ENCODE data around the gene KRTAP5-11. TPM values are rescaled to one million over a fixed set of nuclear protein-coding genes. Genes with fewer than 3 reads are reported as not detected.
"Not testable (repeated sequence)": the region's sequence is repeated elsewhere in the genome, so short reads cannot be mapped to it uniquely, and the experiment has no call there.

Gene KRTAP5-11
- total RNA-seq, 1 donor: not detected

- no peak for DNase-seq (ENCODE audit: low read depth)
- H3K4me3 ChIP-seq (ENCODE audit: low read depth, low read length): no peak overlapping the region
- no peak for TF ChIP-seq CTCF (IDR thresholded peaks at IDR 0.05; ENCODE audit: insufficient read depth, low read length)
These were observed 6.8 kb downstream of the KRTAP5-11 start for GRCh38 chr11:71575723-71576424.

DNA sequence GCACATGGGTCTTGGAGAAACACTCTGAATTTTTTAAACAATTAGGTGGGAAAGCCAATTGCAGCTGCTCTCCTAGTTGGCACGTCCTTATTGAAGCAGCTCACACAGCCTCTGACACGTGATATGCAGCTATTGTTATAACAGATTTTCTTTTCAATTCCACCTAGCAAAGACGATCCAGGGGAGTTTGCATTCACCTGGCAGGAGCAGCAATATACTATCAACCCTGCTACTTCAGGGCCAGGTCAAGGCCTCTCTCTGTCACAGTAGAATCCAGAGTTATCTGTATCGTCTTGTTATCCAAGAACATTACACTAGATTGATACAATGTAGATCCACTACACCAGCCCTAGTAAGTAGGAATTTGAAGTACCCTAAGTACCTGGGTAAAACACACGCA is 8.3 kb downstream of the KRTAP5-11 start:
- no peak overlapping the region for H3K4me3 ChIP-seq (ENCODE audit: low read depth, low read length)
- no peak for TF ChIP-seq CTCF (IDR thresholded peaks at IDR 0.05; ENCODE audit: insufficient read depth, low read length)
- no peak for DNase-seq (ENCODE audit: low read depth)

GRCh38 chr11:71572811-71573210 is 9.9 kb downstream of the KRTAP5-11 start:
- DNase-seq (ENCODE audit: low read depth): no peak
- TF ChIP-seq CTCF (IDR thresholded peaks at IDR 0.05; ENCODE audit: insufficient read depth, low read length): no peak
- H3K4me3 ChIP-seq (ENCODE audit: low read depth, low read length): no peak overlapping the region

DNA sequence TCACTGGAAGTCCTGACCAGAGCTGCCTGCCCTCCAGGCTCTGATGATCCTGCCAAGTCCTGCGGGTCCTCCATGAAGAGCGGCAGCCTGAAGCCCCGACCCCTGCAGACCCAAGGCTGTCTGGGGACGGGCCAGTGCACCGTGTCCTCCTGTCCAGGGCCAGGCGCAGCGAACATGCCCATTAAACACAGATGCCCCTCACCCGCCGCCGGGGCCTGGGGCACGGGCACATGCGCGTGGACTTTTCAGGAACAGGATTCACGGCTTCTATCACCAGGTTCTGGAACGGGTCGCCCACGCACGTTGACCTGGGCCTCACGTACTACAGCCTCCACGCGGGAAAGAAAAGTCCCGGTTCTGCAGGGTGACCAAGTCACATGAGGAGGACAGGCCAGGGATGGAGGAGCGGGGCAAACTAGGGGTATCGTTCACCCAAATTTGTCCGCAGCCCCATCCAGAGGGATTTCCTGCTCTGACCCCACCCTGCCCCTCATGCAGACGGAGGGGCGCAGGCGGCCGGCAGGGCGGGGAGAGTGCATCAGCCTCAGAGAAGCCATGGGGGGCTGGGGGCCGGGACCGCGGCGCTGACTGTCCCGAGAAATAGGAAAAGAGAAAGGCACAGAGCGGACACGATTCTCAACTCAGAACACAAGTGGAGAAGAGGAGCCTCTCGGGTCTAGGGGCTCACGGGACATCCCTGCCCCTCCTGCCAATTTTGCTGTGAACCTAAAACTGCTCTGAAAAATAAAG is 11.4 kb downstream of the KRTAP5-11 start:
- not testable (repeated sequence) for DNase-seq (ENCODE audit: low read depth); H3K4me3 ChIP-seq (ENCODE audit: low read depth, low read length)

GRCh38 chr11:71568704-71569349 is 13.8 kb downstream of the KRTAP5-11 start:
- DNase-seq (ENCODE audit: low read depth): peak; percentile 18
- no peak overlapping the region for H3K4me3 ChIP-seq (ENCODE audit: low read depth, low read length)
- TF ChIP-seq CTCF (IDR thresholded peaks at IDR 0.05; ENCODE audit: insufficient read depth, low read length): no peak

DNA sequence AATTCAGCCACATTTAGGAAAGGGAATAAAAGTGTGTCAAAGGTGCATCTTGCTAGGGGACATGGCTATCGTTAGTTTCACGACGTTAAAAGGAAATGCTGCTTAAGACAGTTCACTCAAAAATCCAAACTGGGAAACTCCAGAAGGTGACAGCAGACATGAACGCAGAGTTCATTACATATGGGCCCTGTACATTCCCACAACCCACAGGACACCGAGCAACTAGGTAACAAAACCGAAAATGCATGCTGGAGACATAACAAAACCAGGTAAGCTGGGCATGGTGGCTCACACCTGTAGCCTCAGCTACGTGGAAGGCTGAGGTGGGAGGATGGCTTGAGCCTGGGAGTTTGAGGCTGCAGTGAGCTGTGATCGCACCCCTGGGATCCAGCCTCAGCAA is 15.0 kb downstream of the KRTAP5-11 start:
- DNase-seq (ENCODE audit: low read depth); H3K4me3 ChIP-seq (ENCODE audit: low read depth, low read length): not testable (repeated sequence)

- DNase-seq (ENCODE audit: low read depth); H3K4me3 ChIP-seq (ENCODE audit: low read depth, low read length): not testable (repeated sequence)
These were observed 15.8 kb downstream of the KRTAP5-11 start for GRCh38 chr11:71566626-71567599.
